Endothelial cell of umbilical vein (primary cell): Measurements from ENCODE around the gene SMG1. TPM values are rescaled to one million over a fixed set of nuclear protein-coding genes. Genes with fewer than 3 reads are reported as not detected.

Experiments
- BruUV-seq: library from RNA; stranded (reverse); fragments of 400-500 nt; replicated peaks from 2 replicates; lab custom pipeline; 2021; lab: Mats Ljungman, UMichigan
- CTCF ChIA-PET: fragments of 300-600, 350-600 bp; sonication (Branson Sonifier 250); formaldehyde crosslinking; loops from one replicate; lab custom pipeline; 2021; ENCODE audit warnings: antibody characterized with exemption, inconsistent platforms; lab: Charles Lee
- POLR2A ChIA-PET: fragments of 300-600, 350-600 bp; sonication (Branson Sonifier 250); formaldehyde crosslinking; loops from one replicate; lab custom pipeline; 2021; ENCODE audit warnings: antibody characterized with exemption, inconsistent platforms; lab: Charles Lee
- DNase-seq: peaks from one replicate; pipeline ENCODE4 v3.0.0-alpha.2; 2011; ENCODE audit warnings: low read depth, low spot score
- FAIRE-seq: peaks from 2 replicates; lab custom pipeline; 2011; peaks lifted over from hg19 to GRCh38; lab: Jason Lieb, UNC
- H2AFZ ChIP-seq: 2 replicates; pipeline ENCODE4 v1.6.0; 2012; ENCODE audit warnings: low read depth, low read length, control low read depth, inconsistent platforms
- H3K27ac ChIP-seq: 2 replicates; pipeline ENCODE4 v1.5.1; 2011; ENCODE audit warnings: low read depth, mild to moderate bottlenecking, control low read depth, low read length, moderate library complexity; ENCODE audit not compliant: insufficient read depth
- H3K27me3 ChIP-seq, 2 experiments: 2 replicates each; pipeline versions ENCODE4 v1.6.0 to v1.6.1; 2011; ENCODE audit warnings: low read length in 2 of 2, mixed read lengths in 1 of 2; ENCODE audit not compliant: control insufficient read depth in 2 of 2, insufficient read depth in 2 of 2
- H3K36me3 ChIP-seq, 2 experiments: 2 replicates in 1 of 2; 3 replicates in 1 of 2; pipeline ENCODE4 v1.5.1; 2011; ENCODE audit warnings: low read length in 2 of 2, mild to moderate bottlenecking in 1 of 2, moderate library complexity in 1 of 2; ENCODE audit not compliant: control insufficient read depth in 2 of 2, insufficient read depth in 2 of 2; ENCODE audit errors: extremely low read depth in 1 of 2
- H3K4me1 ChIP-seq: 3 replicates; pipeline ENCODE4 v1.5.1; 2011; ENCODE audit warnings: mild to moderate bottlenecking, low read length; ENCODE audit not compliant: control insufficient read depth, insufficient read depth; ENCODE audit errors: extremely low read depth
- H3K4me2 ChIP-seq: 2 replicates; pipeline ENCODE4 v1.6.1; 2011; ENCODE audit warnings: low read length, control low read depth, mixed read lengths; ENCODE audit not compliant: insufficient read depth
- H3K4me3 ChIP-seq, 3 experiments: fragments of 200-600 bp in 1 of 3; sonication (generic), shearing (Covaris generic) in 1 of 3; replicated peaks in 1 of 3; 2 replicates each; pipeline ENCODE4 v1.5.1; 2011 to 2016; ENCODE audit warnings: control low read depth in 3 of 3, low read length in 3 of 3, mild to moderate bottlenecking in 2 of 3, inconsistent platforms in 1 of 3, low read depth in 1 of 3, moderate library complexity in 1 of 3; ENCODE audit not compliant: insufficient read depth in 1 of 3
- H3K79me2 ChIP-seq: 2 replicates; pipeline ENCODE4 v1.6.0; 2012; ENCODE audit warnings: low read length, inconsistent platforms; ENCODE audit not compliant: control insufficient read depth, insufficient read depth
- H3K9ac ChIP-seq: replicated peaks from 2 replicates; pipeline ENCODE3; 2011; ENCODE audit warnings: low read length, control low read depth; ENCODE audit not compliant: insufficient read depth; ENCODE audit errors: extremely low read depth
- H3K9me1 ChIP-seq: replicated peaks from 3 replicates; pipeline ENCODE4 v1.6.0; 2011; ENCODE audit warnings: mild to moderate bottlenecking, low read length; ENCODE audit not compliant: control insufficient read depth, insufficient read depth; ENCODE audit errors: extremely low read depth
- H3K9me3 ChIP-seq: replicated peaks from 2 replicates; pipeline ENCODE4 v1.5.1; 2012; ENCODE audit warnings: low read length, inconsistent platforms; ENCODE audit not compliant: control insufficient read depth, insufficient read depth
- H4K20me1 ChIP-seq: replicated peaks from 2 replicates; pipeline ENCODE3; 2011; ENCODE audit warnings: mild to moderate bottlenecking, low read length; ENCODE audit not compliant: control insufficient read depth, insufficient read depth; ENCODE audit errors: extremely low read depth
- CTCF ChIP-seq, 2 donors: IDR thresholded peaks; 1 replicate in 1 of 2; 2 replicates in 1 of 2; pipeline ENCODE4 v1.5.1; 2011; ENCODE audit warnings: low read length in 2 of 2, mild to moderate bottlenecking in 2 of 2, moderate library complexity in 2 of 2, control low read depth in 1 of 2, inconsistent platforms in 1 of 2, low read depth in 1 of 2; ENCODE audit not compliant: insufficient read depth in 1 of 2; ENCODE audit errors: extremely low read depth in 1 of 2
- EZH2 ChIP-seq: IDR thresholded peaks from 2 replicates; pipeline ENCODE4 v1.6.1; 2012; ENCODE audit warnings: borderline replicate concordance, low read depth, mild to moderate bottlenecking, moderate library complexity, low read length, inconsistent platforms; ENCODE audit not compliant: severe bottlenecking
- FOS ChIP-seq: IDR thresholded peaks from 2 replicates; pipeline ENCODE4 v1.6.1; 2011; ENCODE audit warnings: mild to moderate bottlenecking, low read length, moderate library complexity, borderline replicate concordance; ENCODE audit not compliant: insufficient read depth
- GATA2 ChIP-seq: IDR thresholded peaks from 2 replicates; pipeline ENCODE4 v1.7.0; 2011; ENCODE audit warnings: low read depth, mild to moderate bottlenecking, moderate library complexity, mixed read lengths, low read length; ENCODE audit not compliant: insufficient read length, insufficient read depth
- JUN ChIP-seq: IDR thresholded peaks from 2 replicates; pipeline ENCODE4 v1.6.1; 2011; ENCODE audit warnings: borderline replicate concordance, low read depth; ENCODE audit not compliant: insufficient read length, insufficient read depth
- MAX ChIP-seq: IDR thresholded peaks from 2 replicates; pipeline ENCODE4 v1.6.1; 2011; ENCODE audit not compliant: insufficient read depth, insufficient read length
- MYC ChIP-seq: IDR thresholded peaks from one replicate; pipeline ENCODE4 v1.6.1; 2011; ENCODE audit warnings: mild to moderate bottlenecking, low read depth, low read length
- POLR2A ChIP-seq: IDR thresholded peaks from 2 replicates; pipeline ENCODE4 v1.6.1; 2012; ENCODE audit warnings: low read depth, mild to moderate bottlenecking, control low read depth, low read length
- POLR2AphosphoS5 ChIP-seq: IDR thresholded peaks from 2 replicates; pipeline ENCODE4 v1.6.1; 2012; ENCODE audit warnings: low read depth, mild to moderate bottlenecking, control low read depth, low read length, moderate library complexity; ENCODE audit not compliant: insufficient read depth
- dilution Hi-C: fragments of 300-500 bp; cut with MboI; formaldehyde crosslinking; loops from one replicate; pipeline ENCODE4 v1.15.0; 2019; ENCODE audit warnings: low sequenced_read_pairs; ENCODE audit not compliant: extremely low pct_ligation_motif_present
- intact Hi-C: fragments of 100-400 bp; cut with micrococcal nuclease; formaldehyde crosslinking; loops from one replicate; pipeline ENCODE4 v1.10.0; 2022
- polyA plus RNA-seq, 4 experiments: library from polyadenylated mRNA; depleted of rRNA in 3 of 4; stranded (reverse) in 3 of 4; unstranded in 1 of 4; fragments of >200 nt; gene quantifications; 2 replicates each; pipeline versions ENCODE4 v1.2.1 to v1.2.3, GENCODE V29; 2011 to 2012; ENCODE audit warnings: missing spikeins in 1 of 4
- total RNA-seq: library from RNA; stranded (reverse); gene quantifications from 2 replicates; pipeline ENCODE4 v1.2.3, GENCODE V29; 2021

The SMG1 gene
- total and polyA plus RNA-seq, 2 donors (not counting 3 experiments of a cell fraction or from before 2014, with no cell fraction given): 14.0 to 90.8 TPM

DNA sequence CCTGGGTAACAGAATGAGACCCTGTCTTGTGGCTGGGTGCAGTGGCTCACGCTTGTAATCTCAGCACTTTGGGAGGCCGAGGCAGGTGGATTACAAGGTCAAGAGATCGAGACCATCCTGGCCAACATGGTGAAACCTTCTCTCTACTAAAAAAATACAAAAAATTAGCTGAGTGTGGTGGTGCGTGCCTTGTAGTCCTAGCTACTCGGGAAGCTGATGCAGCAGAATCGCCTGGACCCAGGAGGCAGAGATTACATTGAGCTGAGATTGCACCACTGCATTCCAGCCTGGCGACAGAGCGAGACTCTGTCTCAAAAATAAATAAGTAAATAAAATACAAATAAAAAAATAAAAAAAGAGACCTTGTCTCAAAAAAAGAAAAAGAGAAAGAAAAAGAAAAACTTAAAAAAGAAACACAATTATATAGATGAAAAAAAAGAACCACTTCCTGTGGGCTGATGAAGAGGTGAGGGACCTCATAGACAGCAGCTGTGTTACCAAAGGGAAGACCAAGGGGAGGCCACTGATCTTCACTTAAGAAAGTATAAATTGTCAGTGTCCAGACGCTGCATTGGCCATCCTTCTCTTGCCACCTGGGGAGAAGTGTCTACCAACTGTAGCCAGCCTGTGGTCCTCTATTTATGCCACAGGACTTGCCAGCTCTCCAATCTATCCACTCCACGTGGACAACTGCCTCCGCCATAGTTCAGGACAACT, 24.4 kb upstream of the SMG1 start:
- BruUV-seq: no TSS peak

More for the DNA sequence above, 24.4 kb upstream of the SMG1 start:
- H3K4me1 ChIP-seq: no peaks in the 10 kb centered on the region
- no peaks in the 10 kb centered on the region for H3K79me2 ChIP-seq
- no peak overlapping the region for H3K27ac ChIP-seq
- FAIRE-seq (no peak), DNase-seq (no peak)
- dilution Hi-C loops: no loop called here
- TF ChIP-seq JUN (no peak), POLR2A (no peak), EZH2 (no peak), POLR2AphosphoS5 (no peak), MAX (no peak), FOS (no peak), CTCF (IDR thresholded peaks at IDR 0.05; ENCODE audit: extremely low read depth in 1 of 2, insufficient read depth in 1 of 2, low read depth in 1 of 2, low read length in 2 of 2) (no peak), GATA2 (no peak), MYC (no peak)
- no peaks in the 10 kb centered on the region for H3K9me3 ChIP-seq
- H3K36me3 ChIP-seq: no peaks in the 10 kb centered on the region
- CTCF ChIA-PET: no interaction called here
- H4K20me1 ChIP-seq: no peaks in the 10 kb centered on the region
- no peak overlapping the region for H3K4me2 ChIP-seq
- H3K27me3 ChIP-seq: no peaks in the 10 kb centered on the region
- H3K4me3 ChIP-seq: no peak overlapping the region
- no peak overlapping the region for H2AFZ ChIP-seq
- H3K9me1 ChIP-seq: no peaks in the 10 kb centered on the region
- POLR2A ChIA-PET: no interaction called here
- intact Hi-C loops: no loop called here
- H3K9ac ChIP-seq: no peak overlapping the region
